HG02885 (cell line): Measurements from ENCODE around the gene HS3ST6.
A peak's percentile ranks its signal among the peaks of the same experiment; 100 is the strongest.
"Not testable (repeated sequence)": the region's sequence is repeated elsewhere in the genome, so short reads cannot be mapped to it uniquely, and the experiment has no call there.

Experiments
- ATAC-seq: cut with Tn5 transposase; IDR thresholded peaks from one replicate; pipeline ENCODE4 v1.9.1; 2021; ENCODE audit warnings: mild to moderate bottlenecking; ENCODE audit not compliant: unreplicated experiment, poor library complexity

HS3ST6 gene

DNA sequence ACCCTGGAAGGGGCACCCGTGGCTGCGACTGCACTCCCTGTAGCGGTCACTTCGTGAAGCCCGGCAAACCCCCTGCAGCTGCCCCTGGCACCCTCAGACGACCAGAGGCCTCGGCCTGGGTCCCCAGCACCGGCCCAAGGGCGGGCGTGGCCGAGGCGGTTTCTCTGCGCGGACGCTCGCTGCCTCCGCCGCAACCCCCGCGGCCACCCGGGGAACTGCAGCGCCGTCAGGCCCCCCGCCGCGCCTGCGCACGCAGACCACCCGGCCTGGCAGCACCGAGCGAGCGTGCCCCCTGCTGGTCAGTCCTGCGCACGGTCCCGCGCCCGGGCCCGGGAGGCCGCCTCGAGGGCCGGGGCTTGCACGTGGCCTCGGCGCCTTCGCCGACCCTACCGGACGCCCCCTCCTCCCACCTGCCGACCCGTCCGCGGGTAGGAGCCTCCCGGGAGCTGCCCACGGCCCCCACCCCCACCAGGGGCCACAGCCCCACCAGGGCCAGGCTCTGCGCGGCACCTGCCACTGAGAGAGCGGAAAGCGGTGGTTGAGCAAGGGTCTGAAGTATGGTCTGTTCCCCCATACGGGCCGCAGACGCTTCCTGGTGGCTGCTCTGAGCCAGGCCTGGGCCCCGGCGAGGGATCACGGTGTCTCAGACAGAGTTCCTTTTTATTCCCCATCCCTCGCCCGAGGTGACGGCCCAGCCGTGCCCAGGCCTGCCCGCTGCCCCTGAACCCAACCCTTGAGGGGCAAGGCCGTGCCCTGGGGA, 11.5 kb upstream of the HS3ST6 start:
- peak; percentile 92 for ATAC-seq

GRCh38 chr16:1929105-1929504, 10.9 kb upstream of the HS3ST6 start:
- peak; percentile 8 for ATAC-seq

GRCh38 chr16:1926271-1926670, 8.1 kb upstream of the HS3ST6 start:
- no peak for ATAC-seq

DNA sequence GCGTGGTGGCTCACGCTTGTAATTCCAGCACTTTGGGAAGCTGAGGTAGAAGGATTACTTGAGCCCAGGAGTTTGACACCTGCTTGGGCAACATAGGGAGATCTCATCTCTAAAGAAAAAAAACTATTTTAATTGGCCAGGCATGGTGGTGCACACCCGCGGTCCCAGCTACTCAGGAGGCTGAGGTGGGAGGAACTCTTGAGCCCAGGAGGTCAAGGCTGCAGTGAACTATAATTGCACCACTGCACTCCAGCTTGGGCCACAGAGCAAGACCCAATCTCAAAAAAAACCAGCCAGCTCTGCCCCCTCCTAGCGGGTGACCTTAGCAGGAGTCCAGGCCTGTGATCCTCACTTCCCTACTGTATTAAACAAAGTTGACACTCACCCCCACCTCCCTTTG, 5.9 kb upstream of the HS3ST6 start:
- no peak for ATAC-seq

DNA sequence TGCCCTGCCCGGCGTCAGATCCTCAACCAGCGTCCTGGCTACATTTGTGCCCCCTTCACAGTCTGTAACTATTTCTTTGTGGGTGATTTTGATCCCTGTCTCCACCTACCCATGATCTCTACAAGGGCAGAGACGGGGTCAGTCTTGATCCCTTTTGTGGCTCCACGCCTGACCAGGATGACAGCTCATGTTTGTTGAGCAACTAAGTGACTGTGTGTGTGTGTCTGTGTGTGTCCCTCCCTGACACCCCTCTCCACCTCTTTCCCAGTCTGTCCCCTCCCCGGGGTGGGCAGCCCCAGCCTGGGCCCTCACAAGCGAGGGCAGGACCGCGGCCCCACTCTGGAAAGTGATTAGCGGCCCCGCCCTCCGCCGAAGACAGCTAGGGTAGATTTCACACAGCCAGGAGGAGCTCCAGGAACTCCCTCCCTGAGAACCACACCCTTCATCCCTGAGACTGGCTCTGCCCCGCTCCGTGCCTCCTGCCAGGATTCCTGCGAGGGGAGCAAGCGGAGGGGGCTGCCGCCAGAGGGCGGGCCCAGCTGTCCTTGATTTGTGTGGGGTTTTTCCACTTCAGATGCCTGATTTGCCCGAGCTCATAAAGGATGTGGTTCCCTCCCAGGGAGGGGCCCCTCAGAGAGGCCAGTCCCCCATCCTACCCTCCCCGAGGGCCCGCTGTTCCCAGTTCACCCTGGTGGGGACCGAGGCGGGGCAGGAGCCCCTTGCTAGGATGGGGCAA, 5.3 kb upstream of the HS3ST6 start:
- ATAC-seq: no peak

- no peak for ATAC-seq
Observed at GRCh38 chr16:1922357-1922756, 4.1 kb upstream of the HS3ST6 start.

- ATAC-seq: no peak
Observed at GRCh38 chr16:1920727-1921171, 2.5 kb upstream of the HS3ST6 start.

- not testable (repeated sequence) for ATAC-seq
Observed at GRCh38 chr16:1920122-1920521, 1.9 kb upstream of the HS3ST6 start.

DNA sequence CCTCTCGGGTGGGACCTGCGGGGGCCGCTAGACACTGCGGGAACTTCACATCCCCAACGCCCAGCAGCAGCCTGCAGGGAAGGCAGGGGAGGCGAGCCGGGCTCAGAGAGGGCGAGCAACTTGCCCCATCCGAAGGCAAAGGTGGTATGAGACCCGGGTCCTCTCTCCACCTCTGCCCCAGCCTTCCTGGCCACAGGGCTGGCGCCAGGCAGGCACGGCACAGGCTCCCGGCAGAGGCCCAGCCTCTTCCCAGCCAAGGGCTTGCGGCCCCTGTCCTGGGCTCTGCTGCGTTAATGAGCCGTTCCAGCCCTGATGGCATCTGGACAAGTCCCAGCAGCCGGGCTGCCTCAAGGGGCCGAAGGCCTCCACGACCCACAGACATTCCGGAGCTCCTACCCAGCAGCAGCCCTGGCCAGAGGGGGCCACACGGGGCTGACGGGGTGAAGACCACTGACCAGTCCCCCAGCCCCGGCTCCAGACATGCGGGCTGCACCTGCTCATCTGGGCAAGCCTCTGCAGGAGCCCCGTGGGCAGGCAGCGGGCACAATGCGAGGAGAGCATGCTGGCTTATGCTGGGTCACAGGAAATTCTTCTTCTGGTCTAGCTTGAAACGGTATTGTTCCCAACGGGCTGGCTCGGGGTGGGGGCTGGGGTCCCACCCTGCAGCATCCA, 1.2 kb upstream of the HS3ST6 start:
- no peak for ATAC-seq

DNA sequence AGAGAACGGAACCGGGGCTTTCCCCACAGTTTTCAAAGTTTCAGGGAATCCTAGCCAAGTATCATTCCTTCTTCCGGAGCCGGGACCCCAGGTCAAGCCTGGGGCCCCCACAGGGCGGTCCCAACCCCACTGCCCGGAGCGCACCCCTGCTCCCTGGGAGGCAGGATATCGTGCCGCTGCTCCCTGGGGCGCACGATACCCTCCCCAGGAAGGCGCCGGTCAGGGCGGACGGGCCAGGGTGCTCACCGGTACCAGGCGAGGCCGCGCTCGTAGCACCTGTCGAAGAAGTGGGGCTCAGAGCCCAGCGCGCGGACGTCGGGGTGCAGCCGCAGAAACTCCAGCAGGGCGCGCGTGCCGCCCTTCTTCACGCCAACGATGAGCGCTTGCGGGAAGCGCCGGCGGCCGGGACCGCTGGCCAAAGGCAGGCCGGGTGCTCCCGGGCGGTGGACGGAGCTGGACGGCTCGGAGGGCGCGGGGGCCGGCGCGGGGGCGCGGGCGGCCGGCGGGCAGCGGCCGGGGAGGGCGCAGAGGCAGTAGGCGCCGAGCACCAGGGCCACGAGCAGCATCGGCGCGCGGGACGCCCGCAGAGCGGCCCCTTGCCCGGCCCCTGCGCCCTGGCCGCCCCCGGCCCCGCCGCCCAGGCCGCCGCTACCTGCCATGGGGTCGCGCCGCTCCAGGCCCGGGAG, 407 bp downstream of the HS3ST6 start:
- ATAC-seq: no peak

GRCh38 chr16:1917056-1917664, 1.1 kb downstream of the HS3ST6 start:
- no peak for ATAC-seq

DNA sequence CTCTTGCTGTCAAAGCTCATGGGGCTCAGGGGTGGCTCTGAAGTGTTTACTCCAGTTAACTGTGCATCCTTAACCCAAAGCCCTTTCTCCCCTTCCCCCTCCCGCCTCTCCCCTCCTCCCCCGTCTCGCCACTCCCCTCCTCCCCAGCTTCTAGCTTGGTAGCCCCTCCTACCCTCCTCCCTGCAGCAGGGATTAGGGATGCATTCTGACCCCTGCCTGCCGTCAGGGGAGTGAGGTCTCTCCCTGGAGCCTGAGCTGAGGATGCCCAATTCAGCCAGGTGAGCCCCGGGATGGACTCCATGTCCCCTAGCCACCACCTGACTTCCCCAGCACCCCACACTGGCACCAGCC, 1.6 kb downstream of the HS3ST6 start:
- ATAC-seq: no peak

- no peak for ATAC-seq
Observed at GRCh38 chr16:1915732-1916639, 2.2 kb downstream of the HS3ST6 start.

GRCh38 chr16:1914988-1915387, 3.2 kb downstream of the HS3ST6 start:
- no peak for ATAC-seq

GRCh38 chr16:1914084-1914608, 4.1 kb downstream of the HS3ST6 start:
- ATAC-seq: no peak

DNA sequence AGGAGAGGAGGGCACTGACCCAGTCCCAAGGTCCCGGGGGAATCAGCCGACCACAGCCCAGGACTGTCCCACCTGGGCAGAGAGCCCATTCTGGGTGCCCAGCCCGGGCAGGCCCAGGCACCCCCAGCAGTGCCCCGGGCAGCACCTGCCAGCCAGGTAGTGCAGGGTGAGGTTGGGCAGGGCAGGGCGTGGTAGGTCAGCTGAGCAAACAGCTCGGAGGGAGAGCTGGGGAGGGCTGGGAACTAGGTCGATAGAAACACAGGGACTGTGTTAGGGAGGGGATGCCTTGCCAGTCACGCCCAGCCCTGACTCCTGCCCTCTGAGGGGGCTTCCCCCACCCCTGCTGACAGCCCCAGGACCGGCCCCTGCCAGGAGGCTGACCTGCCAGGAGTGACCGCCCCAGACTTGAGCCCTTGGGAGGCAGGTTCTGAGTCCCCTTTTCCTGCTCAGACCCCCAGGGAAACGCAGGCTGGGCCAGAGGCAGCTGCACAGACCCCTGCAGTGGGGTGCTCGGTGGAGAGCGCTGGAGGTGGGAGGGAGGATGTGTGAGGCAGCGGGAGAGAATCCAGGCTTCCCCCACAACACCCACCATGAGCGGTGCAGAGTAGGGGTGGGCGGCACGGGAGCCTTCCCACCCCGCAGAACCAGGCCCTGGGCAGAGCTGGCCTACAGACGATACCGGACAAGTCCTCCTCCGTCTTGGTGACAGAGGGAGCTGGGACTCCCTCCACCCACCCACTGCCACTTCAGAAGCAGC, 4.7 kb downstream of the HS3ST6 start:
- no peak for ATAC-seq

DNA sequence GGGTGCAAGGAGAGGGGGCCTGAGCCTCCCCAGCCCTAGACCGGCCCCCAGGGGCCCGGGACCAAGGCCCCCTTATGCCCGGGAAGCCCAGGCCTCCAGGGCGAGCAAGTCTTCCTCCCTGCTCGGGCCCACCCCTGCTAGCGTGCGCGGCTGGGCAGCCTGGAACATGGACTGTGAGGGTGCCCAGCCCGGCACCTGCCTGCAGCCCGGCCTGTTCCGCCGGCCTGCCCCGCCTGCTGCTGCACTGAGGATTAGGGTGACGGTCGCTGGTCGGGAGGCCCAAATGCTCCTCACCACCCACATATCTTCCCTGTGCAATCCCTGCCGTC, 6.0 kb downstream of the HS3ST6 start:
- ATAC-seq: no peak

- ATAC-seq: no peak
Observed at GRCh38 chr16:1911467-1912214, 6.6 kb downstream of the HS3ST6 start.
